ENCODE data around the gene SGCB. TPM values are rescaled to one million over a fixed set of nuclear protein-coding genes. Genes with fewer than 3 reads are reported as not detected.
"Not testable (repeated sequence)": the region's sequence is repeated elsewhere in the genome, so short reads cannot be mapped to it uniquely, and the experiment has no call there.

SGCB gene, protein sequence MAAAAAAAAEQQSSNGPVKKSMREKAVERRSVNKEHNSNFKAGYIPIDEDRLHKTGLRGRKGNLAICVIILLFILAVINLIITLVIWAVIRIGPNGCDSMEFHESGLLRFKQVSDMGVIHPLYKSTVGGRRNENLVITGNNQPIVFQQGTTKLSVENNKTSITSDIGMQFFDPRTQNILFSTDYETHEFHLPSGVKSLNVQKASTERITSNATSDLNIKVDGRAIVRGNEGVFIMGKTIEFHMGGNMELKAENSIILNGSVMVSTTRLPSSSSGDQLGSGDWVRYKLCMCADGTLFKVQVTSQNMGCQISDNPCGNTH
- total RNA-seq, result 23.3 and 31.5 TPM in 2 replicates
- polyA plus RNA-seq, result 53.1 and 72.0 TPM in 2 replicates

DNA sequence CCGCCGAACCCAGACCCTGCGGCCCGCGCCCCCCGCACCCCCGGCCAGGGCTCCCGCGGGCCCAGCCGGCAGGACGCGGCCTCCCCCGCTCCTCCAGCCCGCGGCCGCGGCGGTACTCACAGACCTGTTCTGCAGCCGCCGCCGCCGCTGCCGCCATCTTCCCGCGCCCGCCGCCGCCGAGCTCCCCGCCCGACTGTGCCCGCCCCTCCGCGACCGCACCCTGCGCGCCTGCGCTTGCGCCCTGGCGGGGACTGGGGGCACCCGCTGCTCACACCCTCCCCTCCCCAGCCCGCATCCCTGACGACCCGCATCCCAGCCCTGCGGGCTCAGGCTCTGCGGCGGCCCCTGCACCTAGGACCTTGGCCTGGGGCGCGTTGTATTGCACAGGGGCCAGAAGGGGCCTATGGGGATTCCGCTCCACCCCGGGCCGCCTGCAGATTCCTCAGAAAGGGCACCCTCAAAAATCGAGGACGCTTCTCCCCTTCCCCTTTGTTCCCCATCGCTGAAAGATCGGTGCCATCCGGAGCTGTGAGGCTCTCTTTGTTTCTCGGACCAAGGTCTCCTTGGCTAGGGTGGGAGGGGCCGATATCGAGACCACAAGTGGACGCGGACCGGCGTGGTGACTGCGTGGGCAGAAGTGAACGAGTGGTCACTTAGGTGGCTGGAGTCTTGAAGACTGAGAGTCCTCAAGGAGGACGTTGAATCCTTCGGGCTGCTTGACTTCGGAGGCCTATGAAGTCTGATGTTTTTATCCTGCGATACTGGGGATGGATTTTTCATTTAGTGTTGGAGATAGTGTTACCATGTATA is at the start of gene SGCB:
SGCB (minus strand) TSS at position 197 of the 810 bp plus-strand sequence; CDS start at position 157, 40 bp downstream.
- peaks cover 16% of the 10 kb centered on the region for H3K4me1 ChIP-seq (ENCODE audit: low read depth)
- TF ChIP-seq, protein P1, sequence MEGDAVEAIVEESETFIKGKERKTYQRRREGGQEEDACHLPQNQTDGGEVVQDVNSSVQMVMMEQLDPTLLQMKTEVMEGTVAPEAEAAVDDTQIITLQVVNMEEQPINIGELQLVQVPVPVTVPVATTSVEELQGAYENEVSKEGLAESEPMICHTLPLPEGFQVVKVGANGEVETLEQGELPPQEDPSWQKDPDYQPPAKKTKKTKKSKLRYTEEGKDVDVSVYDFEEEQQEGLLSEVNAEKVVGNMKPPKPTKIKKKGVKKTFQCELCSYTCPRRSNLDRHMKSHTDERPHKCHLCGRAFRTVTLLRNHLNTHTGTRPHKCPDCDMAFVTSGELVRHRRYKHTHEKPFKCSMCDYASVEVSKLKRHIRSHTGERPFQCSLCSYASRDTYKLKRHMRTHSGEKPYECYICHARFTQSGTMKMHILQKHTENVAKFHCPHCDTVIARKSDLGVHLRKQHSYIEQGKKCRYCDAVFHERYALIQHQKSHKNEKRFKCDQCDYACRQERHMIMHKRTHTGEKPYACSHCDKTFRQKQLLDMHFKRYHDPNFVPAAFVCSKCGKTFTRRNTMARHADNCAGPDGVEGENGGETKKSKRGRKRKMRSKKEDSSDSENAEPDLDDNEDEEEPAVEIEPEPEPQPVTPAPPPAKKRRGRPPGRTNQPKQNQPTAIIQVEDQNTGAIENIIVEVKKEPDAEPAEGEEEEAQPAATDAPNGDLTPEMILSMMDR (IDR thresholded peaks at IDR 0.05; ENCODE audit: low read depth, low read length), result no peak

DNA sequence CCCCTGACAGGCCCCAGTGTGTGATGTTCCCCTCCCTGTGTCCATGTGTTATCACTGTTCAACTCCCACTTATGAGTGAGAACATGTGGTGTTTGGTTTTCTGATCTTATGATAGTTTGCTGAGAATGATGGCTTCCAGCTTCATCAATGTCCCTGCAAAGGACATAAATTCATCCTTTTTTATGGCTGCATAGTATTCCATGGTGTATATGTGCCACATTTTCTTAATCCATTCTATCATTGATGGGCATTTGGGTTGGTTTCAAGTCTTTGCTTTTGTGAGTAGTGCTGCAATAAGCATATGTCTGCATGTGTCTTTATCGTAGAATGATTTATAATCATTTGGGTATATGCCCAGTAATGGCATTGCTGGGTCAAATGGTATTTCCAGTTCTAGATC is 48.3 kb upstream of the SGCB start:
- not testable (repeated sequence) for H3K36me3 ChIP-seq; H3K27ac ChIP-seq; H3K9me3 ChIP-seq (ENCODE audit: low read depth); DNase-seq (ENCODE audit: low read depth in 1 of 2, low spot score in 1 of 2); H3K4me3 ChIP-seq; H3K27me3 ChIP-seq; H3K4me1 ChIP-seq (ENCODE audit: low read depth)

More for the DNA sequence above, at the start of gene SGCB:
- H3K27ac ChIP-seq, result peak within 1 kb of the TSS; percentile 85
- DNase-seq (ENCODE audit: low read depth in 1 of 2, low spot score in 1 of 2), result peak; percentile 59 to 74
- no peaks in the 10 kb centered on the region for H3K9me3 ChIP-seq (ENCODE audit: low read depth)
- peaks cover 30% of the 10 kb centered on the region for H3K27me3 ChIP-seq
- H3K36me3 ChIP-seq, result peaks cover 3% of the 10 kb centered on the region
- peak within 1 kb of the TSS; percentile 89 for H3K4me3 ChIP-seq

DNA sequence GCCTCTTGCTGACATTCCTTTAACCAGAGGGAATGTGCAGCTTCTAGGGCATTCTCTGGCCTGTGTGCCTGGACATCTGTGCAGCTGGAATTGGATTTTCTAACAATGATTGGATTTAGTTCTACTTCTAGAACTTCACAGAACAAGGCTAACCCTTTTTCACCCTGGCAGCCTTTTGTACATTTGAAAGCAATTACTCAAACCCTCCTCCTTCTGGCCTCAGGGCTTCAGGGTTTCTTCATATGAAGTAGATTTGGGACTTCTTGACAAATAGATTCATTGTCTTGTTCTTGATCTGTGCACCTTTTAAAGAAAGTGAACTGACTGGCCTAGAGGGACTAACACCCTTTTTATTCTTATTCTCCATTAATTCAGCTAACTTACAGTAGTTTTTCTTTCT is 43.1 kb upstream of the SGCB start:
- H3K27me3 ChIP-seq, result peaks cover 28% of the 10 kb centered on the region
- no peaks in the 10 kb centered on the region for H3K36me3 ChIP-seq
- TF ChIP-seq, protein P1 (IDR thresholded peaks at IDR 0.05; ENCODE audit: low read depth, low read length), result no peak
- DNase-seq (ENCODE audit: low read depth in 1 of 2, low spot score in 1 of 2), result no peak
- no peaks in the 10 kb centered on the region for H3K9me3 ChIP-seq (ENCODE audit: low read depth)
- H3K4me3 ChIP-seq, result no peak overlapping the region
- no peak overlapping the region for H3K27ac ChIP-seq
- H3K4me1 ChIP-seq (ENCODE audit: low read depth), result peaks cover 7% of the 10 kb centered on the region

DNA sequence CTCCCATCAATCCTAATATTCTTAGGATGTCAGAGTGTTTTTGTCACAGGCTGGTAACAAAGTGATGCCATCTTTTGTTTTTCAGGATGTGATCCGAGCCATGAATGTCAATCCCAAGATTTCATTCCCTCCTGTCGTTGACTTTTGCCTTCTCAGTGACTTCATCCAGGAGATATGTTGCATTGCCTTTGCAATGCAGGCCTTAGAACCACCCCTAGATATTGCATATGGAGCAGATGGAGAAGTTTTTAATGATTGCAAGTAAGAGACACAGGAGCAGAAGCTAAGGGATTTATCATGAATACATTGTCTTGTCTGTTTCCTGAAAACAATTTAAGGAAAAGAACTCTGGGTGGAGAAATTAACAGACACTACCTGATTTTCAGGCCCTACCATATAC is 41.6 kb upstream of the SGCB start:
- TF ChIP-seq, protein P1 (IDR thresholded peaks at IDR 0.05; ENCODE audit: low read depth, low read length), result no peak
- no peak overlapping the region for H3K4me3 ChIP-seq

GRCh38 chr4:52076731-52077130 is 38.6 kb upstream of the SGCB start:
- Histone ChIP-seq H3K27me3 (peaks cover 43% of the 10 kb centered on the region), H3K4me1 (ENCODE audit: low read depth) (peaks cover 7% of the 10 kb centered on the region), H3K4me3 (peak overlapping the region; percentile 7), H3K27ac (no peak overlapping the region), H3K36me3 (no peaks in the 10 kb centered on the region), H3K9me3 (ENCODE audit: low read depth) (no peaks in the 10 kb centered on the region)
- DNase-seq (ENCODE audit: low read depth in 1 of 2, low spot score in 1 of 2), result peak; percentile 21 to 77
- TF ChIP-seq, protein P1 (IDR thresholded peaks at IDR 0.05; ENCODE audit: low read depth, low read length), result no peak

More for the DNA sequence above, 41.6 kb upstream of the SGCB start:
- Histone ChIP-seq H3K27me3 (peaks cover 43% of the 10 kb centered on the region), H3K27ac (no peak overlapping the region), H3K4me1 (ENCODE audit: low read depth) (peaks cover 7% of the 10 kb centered on the region), H3K9me3 (ENCODE audit: low read depth) (no peaks in the 10 kb centered on the region), H3K36me3 (no peaks in the 10 kb centered on the region)
- DNase-seq (ENCODE audit: low read depth in 1 of 2, low spot score in 1 of 2), result no peak
